Tibial nerve (tissue), 4 donors: ENCODE results near the gene SYNDIG1L. TPM values are rescaled to one million over a fixed set of nuclear protein-coding genes. Genes with fewer than 3 reads are reported as not detected.

Experiments used
- DNase-seq, 2 donors: peaks; one replicate each; pipeline ENCODE4 v3.0.0-alpha.2; 2019; ENCODE audit warnings: low spot score in 2 of 2
- H3K27ac ChIP-seq, 4 donors: fragments of 200-600 bp; sonication (generic) in 3 of 4; one replicate each; pipeline ENCODE4 v1.5.1; 2017 to 2019; ENCODE audit warnings: mild to moderate bottlenecking in 1 of 4
- H3K27me3 ChIP-seq, 2 donors: fragments of 200-600 bp; sonication (generic) in 1 of 2; one replicate each; pipeline versions ENCODE4 v1.5.1 to v1.6.0; 2017 to 2019
- H3K36me3 ChIP-seq, 3 donors: fragments of 200-600 bp; sonication (generic); one replicate each; pipeline ENCODE4 v1.5.1; 2018 to 2019
- H3K4me1 ChIP-seq, 4 donors: fragments of 200-600 bp; sonication (generic) in 3 of 4; one replicate each; pipeline ENCODE4 v1.5.1; 2017 to 2019
- H3K4me3 ChIP-seq, 4 donors: fragments of 200-600 bp; sonication (generic) in 3 of 4; one replicate each; pipeline ENCODE4 v1.5.1; 2017 to 2019; ENCODE audit warnings: mild to moderate bottlenecking in 1 of 4, moderate library complexity in 1 of 4
- H3K9me3 ChIP-seq, 4 donors: fragments of 200-600 bp; sonication (generic) in 3 of 4; one replicate each; pipeline ENCODE4 v1.5.1; 2017 to 2019
- CTCF ChIP-seq, 5 experiments: fragments of 200-600 bp in 3 of 5; fragments of 450-650 bp in 2 of 5; sonication (generic) in 3 of 5; IDR thresholded peaks; one replicate each; pipeline ENCODE4 v1.5.1; 2016 to 2019; ENCODE audit warnings: antibody characterized with exemption in 5 of 5, mild to moderate bottlenecking in 3 of 5, moderate library complexity in 2 of 5
- EP300 ChIP-seq, 2 donors: sonication (generic); formaldehyde crosslinking; IDR thresholded peaks; one replicate each; pipeline ENCODE4 v1.6.1; 2017; ENCODE audit warnings: antibody characterized with exemption in 2 of 2, mild to moderate bottlenecking in 1 of 2
- POLR2A ChIP-seq, 2 donors: fragments of 450-650 bp; IDR thresholded peaks; one replicate each; pipeline ENCODE4 v1.6.1; 2017; ENCODE audit warnings: antibody characterized with exemption in 2 of 2, mild to moderate bottlenecking in 2 of 2, moderate library complexity in 2 of 2
- WGBS, 2 donors: methylation state at CpG; one replicate each; pipeline ENCODE4 v1.1.5; 2018; 5-methylcytosine and 5-hydroxymethylcytosine counted together
- total RNA-seq, 4 donors: library from RNA; depleted of rRNA; stranded (reverse); fragments of >200 nt; gene quantifications; one replicate each; pipeline ENCODE4 v1.1.0, GENCODE V29; 2016

SYNDIG1L gene
- total RNA-seq, 4 donors from 2014 or later = not detected

- no peak overlapping the region for H3K27ac ChIP-seq
Measured at GRCh38 chr14:74434294-74434693, 8.3 kb upstream of the SYNDIG1L start.

GRCh38 chr14:74429991-74430390, 4.0 kb upstream of the SYNDIG1L start:
- 84% methylated on average over 7 of the region's 7 CpGs for WGBS, 2 donors
- H3K9me3 ChIP-seq = no peaks in the 10 kb centered on the region
- no peak for DNase-seq
- H3K27me3 ChIP-seq = peaks cover 0 to 17% of the 10 kb centered on the region in 2 donors
- H3K4me1 ChIP-seq = peaks cover 0 to 7% (median 0%) of the 10 kb centered on the region in 4 donors
- no peak overlapping the region for H3K4me3 ChIP-seq
- TF ChIP-seq EP300 (IDR thresholded peaks at IDR 0.05) (no peak), CTCF (IDR thresholded peaks at IDR 0.05) (no peak), POLR2A (IDR thresholded peaks at IDR 0.05) (no peak)
- no peaks in the 10 kb centered on the region for H3K36me3 ChIP-seq
- H3K27ac ChIP-seq = no peak overlapping the region

More at GRCh38 chr14:74434294-74434693, 8.3 kb upstream of the SYNDIG1L start:
- Histone ChIP-seq H3K36me3 (no peaks in the 10 kb centered on the region), H3K9me3 (no peaks in the 10 kb centered on the region), H3K4me3 (no peak overlapping the region), H3K4me1 (no peaks in the 10 kb centered on the region), H3K27me3 (no peaks in the 10 kb centered on the region)
- TF ChIP-seq CTCF (IDR thresholded peaks at IDR 0.05) = no peak
- TF ChIP-seq POLR2A (IDR thresholded peaks at IDR 0.05) = no peak
- no peak for TF ChIP-seq EP300 (IDR thresholded peaks at IDR 0.05)
- 8 to 19% methylated on average over 2 of the region's 2 CpGs for WGBS, 2 donors
- DNase-seq = no peak

- no peak for DNase-seq
- H3K36me3 ChIP-seq = no peaks in the 10 kb centered on the region
- no peak overlapping the region for H3K4me3 ChIP-seq
- H3K27me3 ChIP-seq = peaks cover 0 to 24% of the 10 kb centered on the region in 2 donors
- H3K4me1 ChIP-seq = peaks cover 0 to 7% (median 0%) of the 10 kb centered on the region in 4 donors
- TF ChIP-seq CTCF (IDR thresholded peaks at IDR 0.05) (no peak), POLR2A (IDR thresholded peaks at IDR 0.05) (no peak), EP300 (IDR thresholded peaks at IDR 0.05) (no peak)
- no peaks in the 10 kb centered on the region for H3K9me3 ChIP-seq
- no peak overlapping the region for H3K27ac ChIP-seq
- WGBS, 2 donors = 30 to 35% methylated on average over 4 of the region's 4 CpGs
Measured at GRCh38 chr14:74429221-74429691, 3.2 kb upstream of the SYNDIG1L start.

- peaks cover 0 to 7% (median 0%) of the 10 kb centered on the region in 4 donors for H3K4me1 ChIP-seq
- TF ChIP-seq POLR2A (IDR thresholded peaks at IDR 0.05) (no peak), EP300 (IDR thresholded peaks at IDR 0.05) (no peak), CTCF (IDR thresholded peaks at IDR 0.05) (no peak)
- no peak overlapping the region for H3K4me3 ChIP-seq
- no peaks in the 10 kb centered on the region for H3K9me3 ChIP-seq
- H3K27ac ChIP-seq = no peak overlapping the region
- no peaks in the 10 kb centered on the region for H3K36me3 ChIP-seq
- DNase-seq = no peak
- peaks cover 0 to 24% of the 10 kb centered on the region in 2 donors for H3K27me3 ChIP-seq
- WGBS, 2 donors = 73 to 77% methylated on average over 1 of the region's 1 CpG
Measured at GRCh38 chr14:74427651-74428050, 1.6 kb upstream of the SYNDIG1L start.

GRCh38 chr14:74425525-74426201, 347 bp downstream of the SYNDIG1L start:
- H3K27ac ChIP-seq = no peak overlapping the region
- TF ChIP-seq EP300 (IDR thresholded peaks at IDR 0.05) (no peak), POLR2A (IDR thresholded peaks at IDR 0.05) (no peak), CTCF (IDR thresholded peaks at IDR 0.05) (no peak)
- 4 to 6% methylated on average over 19 to 47 of the region's 66 CpGs for WGBS, 2 donors
- no peak overlapping the region for H3K4me3 ChIP-seq
- no peak for DNase-seq
- peaks cover 0 to 7% (median 0%) of the 10 kb centered on the region in 4 donors for H3K9me3 ChIP-seq
- no peaks in the 10 kb centered on the region for H3K36me3 ChIP-seq
- H3K27me3 ChIP-seq = peaks cover 0 to 24% of the 10 kb centered on the region in 2 donors
- peaks cover 0 to 7% (median 0%) of the 10 kb centered on the region in 4 donors for H3K4me1 ChIP-seq
